GM21529 (cell line): ENCODE measurements around the gene ATG13.
"Not testable (repeated sequence)": the region's sequence is repeated elsewhere in the genome, so short reads cannot be mapped to it uniquely, and the experiment has no call there.

Experiments used
- ATAC-seq: cut with Tn5 transposase; IDR thresholded peaks from one replicate; pipeline ENCODE4 v1.9.1; 2021; ENCODE audit not compliant: unreplicated experiment

The ATG13 gene

DNA sequence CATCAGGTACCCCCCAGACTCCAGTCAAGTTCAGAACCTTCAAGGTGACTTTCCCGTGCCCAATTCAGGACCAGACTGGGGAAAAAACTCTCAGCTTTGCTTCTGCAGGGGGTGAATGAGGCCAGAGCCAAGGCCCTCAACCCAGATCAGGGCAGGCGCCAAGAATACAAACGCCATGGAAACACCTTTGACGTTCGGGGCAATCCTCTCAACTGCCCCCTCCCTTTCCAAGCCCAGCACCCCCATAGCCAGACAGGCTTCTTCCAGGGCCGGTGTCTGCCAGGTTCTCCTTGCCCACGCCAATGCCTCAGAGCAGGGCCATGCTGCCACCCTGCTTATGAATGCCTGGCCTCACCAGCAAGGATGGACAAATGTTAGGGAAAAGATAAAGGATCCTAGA, 77.3 kb downstream of the ATG13 start:
- ATAC-seq = no peak

DNA sequence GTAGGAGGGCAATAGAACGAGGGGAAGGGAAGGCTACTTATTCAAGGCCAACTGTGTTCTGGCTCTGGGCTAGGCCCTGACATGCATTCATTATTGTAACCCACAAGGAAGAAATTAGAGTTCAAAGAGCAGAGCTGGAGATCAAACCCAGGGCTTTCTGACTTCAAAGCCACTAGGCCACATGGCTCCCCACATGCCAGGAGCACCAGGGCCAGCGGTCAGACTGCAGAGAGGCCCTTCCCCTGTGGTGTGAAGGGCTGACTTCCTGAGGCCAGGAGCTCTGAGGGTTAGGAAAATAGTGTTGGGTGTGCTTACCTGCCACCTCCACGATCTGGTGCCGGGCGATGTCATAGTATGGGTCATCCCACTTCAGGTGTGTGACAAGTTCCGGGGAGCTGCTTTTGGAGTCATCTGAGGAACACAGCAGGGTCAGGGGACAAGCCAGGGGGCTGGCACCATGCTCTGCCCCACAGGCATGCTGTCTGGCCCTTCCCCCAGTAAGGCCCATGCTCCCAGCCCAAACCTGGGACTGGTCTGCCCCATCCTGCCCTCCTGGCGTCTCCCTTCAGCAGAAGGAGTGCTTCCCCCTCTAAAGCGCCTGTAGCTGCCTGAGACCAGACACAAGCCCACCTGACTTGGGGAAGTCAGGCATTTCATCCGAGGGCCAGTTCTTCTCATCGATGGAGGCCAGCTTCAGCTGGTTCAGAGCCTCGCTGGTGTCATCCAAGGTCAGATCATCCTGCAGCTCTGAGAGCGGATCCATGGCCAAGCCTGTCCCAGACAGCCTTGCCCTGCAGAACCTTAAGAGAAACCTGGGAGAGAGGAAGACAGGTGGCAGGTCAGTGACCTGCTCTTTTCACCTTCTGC, 78.2 kb downstream of the ATG13 start:
- no peak for ATAC-seq

DNA sequence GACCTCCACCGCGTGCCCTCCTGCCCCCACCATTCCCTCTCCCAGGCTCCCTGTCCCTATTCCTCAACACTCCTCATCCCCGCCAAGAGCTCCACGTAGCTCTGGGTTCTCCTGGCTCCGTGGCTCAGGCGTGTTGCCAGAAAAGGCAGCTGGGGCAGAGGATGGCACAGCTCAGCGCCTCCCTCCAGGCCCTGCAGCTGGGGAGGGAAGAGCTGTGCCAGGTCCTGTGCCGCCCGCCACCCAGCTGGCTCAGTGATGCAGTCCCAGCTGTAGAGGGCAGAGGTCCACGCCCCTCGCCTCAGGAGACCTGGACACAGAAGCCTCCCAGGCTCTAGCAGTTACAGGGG, 78.8 kb downstream of the ATG13 start:
- ATAC-seq = no peak

DNA sequence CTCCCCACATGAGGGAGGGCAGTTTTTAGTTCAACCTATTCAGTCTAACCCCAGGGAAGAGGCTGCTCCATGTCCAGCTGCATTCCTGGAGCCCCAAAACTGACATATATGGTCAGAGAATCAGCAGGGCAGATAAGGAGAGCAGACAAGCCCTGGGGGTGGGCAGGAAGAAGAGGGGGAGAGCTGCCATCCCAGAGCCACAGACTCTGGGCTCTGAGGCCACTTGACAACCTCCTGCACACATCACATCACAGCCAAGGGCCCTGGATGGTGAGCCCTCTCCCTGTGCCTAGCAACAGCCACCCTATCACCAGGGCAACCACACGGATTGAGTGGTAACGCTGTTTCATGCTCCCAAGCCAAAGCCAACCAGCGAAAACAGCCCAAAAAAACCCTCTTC, 80.0 kb downstream of the ATG13 start:
- ATAC-seq = no peak

DNA sequence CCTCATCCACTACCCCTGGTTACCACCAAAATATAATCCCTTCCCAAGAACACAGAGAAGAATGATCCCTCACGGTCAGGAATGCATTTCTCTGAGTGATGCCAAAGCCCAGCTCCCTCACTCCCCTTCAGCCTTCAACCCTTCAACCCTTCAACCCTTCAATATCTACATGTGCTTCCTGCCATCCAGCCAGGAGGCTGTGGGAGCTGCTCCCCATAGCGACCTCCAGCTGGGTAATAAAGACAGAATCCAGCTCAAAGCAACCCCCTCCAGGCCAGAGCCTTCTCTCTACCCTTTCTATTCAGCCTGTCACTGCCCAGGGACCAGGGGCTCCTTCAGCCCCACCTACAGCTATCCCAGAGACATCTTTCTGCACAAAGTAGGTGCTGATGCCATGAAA, 80.4 kb downstream of the ATG13 start:
- no peak for ATAC-seq

DNA sequence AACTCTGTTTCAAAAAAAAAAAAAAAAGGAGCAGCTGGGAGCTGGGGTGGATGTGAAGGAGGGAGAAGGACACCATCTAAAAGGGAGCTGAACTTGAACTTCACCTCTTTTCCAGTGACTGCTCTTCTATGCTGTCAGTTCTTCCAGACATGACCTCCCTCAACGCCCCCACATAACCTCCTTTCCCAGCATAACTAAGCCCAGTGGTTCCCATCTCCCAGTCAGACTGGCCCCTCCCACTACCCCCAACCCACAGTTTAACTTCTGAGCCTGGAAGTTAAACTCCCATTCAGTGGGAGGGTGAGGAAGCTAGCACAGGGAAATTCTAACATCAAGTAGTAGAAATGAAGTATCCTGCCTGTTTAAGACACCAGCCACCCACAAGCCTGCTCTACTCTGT, 81.2 kb downstream of the ATG13 start:
- no peak for ATAC-seq

DNA sequence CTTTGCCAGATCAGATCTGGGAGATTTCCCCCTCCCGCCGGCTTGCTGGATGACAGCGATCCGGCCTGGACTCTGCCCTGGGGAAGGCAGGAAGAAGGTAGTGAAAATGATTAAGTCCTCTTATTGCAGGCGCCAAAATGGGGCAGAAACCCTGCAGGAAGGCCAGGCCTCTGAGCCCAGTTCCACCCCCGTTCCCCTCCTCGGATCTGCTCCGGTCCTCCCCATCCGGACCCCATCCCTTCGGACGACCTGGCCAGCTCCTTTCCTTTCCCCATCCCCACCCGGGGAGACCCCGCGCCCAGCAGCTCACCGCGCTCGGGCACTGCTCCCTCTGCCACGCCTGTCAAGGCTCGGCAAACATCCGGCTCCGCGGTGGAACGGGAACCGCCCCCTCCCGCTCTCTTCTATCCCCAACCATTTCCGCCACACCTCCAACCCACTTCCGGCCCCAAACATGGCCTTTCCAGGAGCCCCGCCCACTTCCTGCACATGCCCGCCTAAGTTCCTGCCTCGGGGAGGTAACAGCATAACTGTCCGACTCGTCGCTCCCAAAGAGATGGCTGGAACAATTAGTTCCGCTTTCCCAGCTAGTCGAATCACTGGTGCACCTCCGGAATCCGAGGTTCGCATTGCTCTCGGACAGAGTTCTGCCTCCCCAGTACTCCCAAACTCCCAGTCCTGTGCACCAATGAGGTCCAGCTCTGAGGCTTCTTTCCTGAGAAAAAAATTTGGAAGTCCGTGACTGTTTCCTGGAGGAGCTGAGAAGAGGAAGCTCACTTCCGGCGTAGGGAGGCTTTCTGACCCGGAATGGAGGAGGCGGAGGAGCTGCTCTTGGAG, 83.1 kb downstream of the ATG13 start, which contains the start of the genes ARHGAP1 and ZNF408:
TSS of gene ARHGAP1 (minus strand) at position 379 of the 837 bp plus-strand sequence. CDS start 4,512 bp downstream, outside the sequence.
TSS of gene ZNF408 (plus strand) at position 791 of the 837 bp plus-strand sequence. CDS start at position 808, 17 bp downstream.
- ATAC-seq = peak; percentile 92

DNA sequence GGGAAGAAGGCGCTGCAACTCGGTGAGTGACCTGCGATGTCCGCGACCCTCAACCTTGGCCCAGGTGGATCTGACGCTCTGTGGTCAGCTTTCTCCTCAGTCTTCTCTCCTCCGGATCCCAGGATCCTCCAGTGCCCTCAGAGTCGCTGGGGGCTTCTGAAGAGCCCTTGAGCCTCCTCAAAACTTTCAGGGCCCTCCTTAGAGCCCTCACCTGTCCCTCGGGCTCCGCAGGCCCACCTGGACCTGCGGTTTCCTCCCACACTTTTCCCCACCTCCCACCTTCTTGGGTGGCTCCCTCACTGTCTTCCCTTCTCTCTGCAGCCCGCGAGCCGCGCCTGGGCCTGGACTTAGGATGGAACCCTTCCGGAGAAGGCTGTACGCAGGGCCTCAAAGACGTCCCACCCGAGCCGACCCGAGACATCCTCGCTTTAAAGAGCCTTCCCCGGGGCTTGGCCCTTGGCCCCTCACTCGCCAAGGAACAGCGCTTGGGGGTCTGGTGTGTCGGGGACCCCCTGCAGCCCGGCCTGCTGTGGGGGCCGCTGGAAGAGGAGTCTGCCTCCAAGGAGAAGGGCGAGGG, 83.8 kb downstream of the ATG13 start:
- peak; percentile 0 for ATAC-seq

DNA sequence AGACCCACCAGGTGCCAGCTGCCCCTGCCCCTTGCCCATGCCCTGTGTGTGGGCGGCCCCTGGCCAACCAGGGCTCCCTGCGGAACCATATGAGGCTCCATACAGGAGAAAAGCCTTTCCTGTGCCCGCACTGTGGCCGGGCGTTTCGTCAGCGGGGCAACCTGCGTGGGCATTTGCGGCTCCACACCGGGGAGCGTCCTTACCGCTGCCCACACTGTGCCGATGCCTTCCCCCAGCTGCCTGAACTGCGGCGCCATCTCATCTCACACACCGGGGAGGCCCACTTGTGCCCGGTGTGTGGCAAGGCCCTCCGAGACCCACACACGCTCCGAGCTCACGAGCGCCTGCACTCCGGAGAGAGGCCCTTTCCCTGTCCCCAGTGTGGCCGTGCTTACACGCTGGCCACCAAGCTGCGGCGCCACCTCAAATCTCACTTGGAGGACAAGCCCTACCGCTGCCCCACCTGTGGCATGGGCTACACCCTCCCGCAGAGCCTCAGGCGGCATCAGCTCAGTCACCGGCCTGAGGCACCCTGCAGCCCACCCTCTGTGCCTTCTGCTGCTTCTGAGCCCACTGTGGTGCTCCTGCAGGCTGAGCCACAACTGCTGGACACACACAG, 87.8 kb downstream of the ATG13 start:
- no peak for ATAC-seq

DNA sequence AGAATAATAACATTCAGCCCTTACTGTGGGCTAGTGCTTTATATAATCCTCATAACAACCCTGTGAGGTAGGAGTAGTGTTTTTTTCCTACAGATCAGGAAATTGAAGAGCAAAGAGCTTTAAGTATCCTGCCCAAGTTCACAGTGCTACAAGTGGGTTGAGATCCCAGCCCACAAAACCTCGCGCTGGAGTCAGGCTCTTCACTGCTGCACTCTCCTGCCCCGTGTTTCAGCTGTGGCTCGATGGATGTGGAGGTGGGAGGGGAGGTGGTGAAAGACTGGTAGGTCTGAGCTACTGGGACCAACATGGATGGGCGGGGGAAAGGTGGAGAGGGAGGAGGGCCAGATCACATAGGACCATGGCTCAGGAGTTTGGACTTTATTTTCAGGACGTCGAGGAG, 89.5 kb downstream of the ATG13 start:
- ATAC-seq = no peak

DNA sequence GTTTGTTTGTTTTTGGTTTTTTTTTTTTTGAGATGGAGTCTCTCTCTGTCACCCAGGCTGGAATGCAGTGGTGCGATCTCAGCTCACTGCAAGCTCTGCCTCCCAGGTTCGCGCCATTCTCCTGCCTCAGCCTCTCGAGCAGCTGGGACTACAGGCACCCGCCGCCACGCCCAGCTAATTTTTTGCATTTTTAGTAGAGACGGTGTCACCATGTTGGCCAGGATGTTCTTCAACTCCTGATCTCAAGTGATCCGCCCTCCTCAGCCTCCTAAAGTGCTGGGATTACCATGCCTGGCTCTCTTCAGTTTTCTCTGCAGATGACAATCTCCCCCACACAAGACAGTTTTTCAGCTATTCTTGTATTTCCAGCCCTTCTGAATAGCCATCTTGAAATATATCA, 92.0 kb downstream of the ATG13 start:
- ATAC-seq = not testable (repeated sequence)

DNA sequence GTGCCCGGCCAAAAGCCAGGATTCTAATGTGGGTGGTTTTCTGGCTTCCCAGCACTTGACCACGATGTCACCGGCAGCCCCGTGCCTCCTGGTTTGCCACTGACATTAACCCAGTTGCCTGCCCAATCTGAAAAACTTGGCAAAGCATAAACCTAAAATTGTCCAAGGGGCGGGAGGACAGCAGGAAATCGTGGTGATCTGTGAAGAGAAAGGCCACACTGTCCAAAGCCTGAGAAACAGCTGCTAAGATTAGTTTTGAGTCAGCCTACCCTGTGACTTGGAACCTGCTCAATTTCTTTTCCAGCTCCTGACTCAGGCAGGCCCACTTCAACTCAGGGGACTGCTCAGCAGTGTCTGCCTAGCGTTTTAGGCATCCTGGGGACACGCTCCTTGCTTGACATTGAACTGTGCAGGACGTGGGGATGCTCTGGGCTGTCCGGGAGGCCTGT, 93.5 kb downstream of the ATG13 start:
- no peak for ATAC-seq

DNA sequence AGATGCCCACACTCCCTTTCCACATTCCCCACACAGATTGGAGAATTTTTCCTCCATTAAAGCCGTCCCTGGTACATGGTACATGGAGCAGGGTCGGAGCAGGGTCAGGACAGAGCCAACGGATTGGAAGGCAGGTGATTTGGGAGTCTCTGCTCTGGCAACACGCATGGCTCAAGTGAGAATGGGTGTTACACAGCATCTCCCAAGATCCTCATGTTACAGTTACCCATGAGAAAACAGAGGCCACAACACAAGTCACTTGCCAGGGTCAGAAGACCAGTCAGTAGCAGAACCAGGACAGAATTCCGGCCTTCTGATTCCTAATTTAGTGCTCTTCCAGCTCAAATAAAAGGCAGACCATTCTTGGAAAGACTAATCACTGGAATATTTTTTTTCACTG, 94.0 kb downstream of the ATG13 start:
- no peak for ATAC-seq

DNA sequence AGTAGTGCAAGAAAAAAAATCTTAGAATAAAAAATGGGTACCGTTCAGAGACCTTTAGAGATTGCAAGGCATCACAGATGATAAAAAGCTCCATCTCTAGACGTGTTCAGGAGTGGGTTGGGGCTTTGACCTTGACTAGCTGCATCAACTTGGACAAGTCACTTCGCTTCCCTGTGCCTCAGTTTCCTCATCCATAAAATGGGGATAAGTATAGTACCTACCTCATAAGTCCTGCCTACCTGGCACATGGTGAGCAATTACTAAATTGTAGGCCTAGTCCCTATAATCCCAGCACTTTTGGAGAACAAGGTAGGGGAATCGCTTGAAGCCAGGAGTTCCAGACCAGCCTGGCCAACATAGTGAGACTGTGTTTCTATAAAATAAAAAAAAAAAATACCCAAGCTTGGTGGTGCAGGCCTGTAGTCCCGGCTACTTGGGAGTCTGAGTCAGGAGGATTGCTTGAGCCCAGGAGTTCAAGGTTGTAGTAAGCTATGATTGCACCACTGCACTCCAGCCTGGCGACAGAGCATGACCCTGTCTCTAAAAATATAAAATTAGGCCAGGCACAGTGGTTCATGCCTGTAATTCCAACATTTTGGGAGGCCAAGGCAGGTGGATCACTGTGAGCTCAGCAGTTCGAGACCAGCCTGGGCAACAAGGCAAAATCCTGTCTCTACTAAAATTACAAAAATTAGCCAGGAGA, 95.7 kb downstream of the ATG13 start:
- ATAC-seq = no peak

DNA sequence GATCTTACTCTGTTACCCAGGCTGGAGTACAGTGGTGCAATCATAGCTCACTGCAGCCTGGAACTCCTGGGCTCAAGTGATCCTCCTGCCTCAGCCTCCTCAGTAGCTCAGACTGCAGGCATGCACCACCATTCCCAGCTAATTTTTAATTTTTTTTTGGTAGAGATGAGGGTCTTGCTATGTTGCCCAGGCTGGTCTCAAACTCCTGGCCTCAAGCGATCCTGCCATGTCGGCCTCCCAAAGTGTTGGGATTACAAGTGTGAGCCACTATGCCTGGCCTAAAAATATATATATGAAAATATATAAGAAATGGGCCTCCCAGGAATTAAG, 100.4 kb downstream of the ATG13 start:
- ATAC-seq = not testable (repeated sequence)

DNA sequence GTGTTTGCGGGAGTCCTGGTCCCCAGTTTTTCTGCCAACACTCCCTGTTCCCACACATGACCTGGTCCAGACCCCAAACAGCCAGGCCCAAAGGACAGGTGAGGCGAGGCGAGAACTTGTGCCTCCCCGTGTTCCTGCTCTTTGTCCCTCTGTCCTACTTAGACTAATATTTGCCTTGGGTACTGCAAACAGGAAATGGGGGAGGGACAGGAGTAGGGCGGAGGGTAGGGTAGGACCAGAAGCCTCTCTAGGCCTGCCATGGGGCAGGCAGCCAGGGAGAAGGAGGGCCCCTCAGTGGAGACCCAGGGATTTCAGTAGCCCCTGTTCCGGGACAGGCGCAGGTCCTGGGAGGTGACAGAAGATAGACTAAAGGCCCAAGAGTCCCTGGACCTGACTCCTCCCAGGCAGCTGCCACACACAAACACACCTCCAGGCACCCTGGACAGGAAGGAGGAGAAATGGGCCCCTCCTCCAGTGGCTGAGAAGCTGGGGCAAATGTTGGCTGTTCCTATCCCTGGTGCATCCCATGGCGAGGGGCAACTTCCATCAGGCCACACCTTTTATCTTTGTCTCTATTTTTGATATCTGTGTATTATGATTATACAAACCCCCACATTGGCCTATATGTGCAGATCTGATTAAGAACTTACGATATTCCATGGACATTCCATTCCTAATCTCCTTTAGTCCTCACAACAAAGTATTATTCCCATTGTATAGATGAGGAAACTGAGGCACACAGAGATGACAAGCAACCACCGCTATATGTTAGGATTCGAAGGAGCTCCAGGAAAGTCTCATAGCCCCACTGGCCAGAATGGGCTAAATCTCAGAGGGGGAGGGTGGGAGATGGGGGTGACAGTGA, 101.0 kb downstream of the ATG13 start:
- no peak for ATAC-seq

DNA sequence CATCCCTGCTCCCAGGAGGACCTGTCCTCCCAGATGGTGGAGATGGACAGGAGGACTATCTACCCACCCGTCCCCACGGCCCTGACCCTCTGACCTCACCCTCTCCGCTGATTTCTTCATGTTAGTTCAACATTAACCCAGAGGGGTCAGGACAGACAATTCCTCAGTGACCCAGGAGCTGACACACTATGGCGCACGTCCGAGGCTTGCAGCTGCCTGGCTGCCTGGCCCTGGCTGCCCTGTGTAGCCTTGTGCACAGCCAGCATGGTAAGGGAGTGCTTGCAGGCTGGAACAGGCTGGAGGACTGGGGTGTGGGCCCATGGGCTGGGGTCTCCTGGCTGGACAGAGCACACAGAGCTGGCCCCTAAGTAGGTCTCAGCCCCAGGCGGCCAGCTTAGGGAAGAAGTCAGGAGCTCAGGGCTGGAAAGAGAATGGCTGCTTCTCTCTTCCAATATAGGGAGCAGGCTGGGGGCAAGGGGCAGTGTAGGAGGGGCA, 101.7 kb downstream of the ATG13 start, which contains the start of gene F2:
TSS of gene F2 (plus strand) at position 166 of the 495 bp plus-strand sequence. CDS start at position 189, 23 bp downstream.
- no peak for ATAC-seq

DNA sequence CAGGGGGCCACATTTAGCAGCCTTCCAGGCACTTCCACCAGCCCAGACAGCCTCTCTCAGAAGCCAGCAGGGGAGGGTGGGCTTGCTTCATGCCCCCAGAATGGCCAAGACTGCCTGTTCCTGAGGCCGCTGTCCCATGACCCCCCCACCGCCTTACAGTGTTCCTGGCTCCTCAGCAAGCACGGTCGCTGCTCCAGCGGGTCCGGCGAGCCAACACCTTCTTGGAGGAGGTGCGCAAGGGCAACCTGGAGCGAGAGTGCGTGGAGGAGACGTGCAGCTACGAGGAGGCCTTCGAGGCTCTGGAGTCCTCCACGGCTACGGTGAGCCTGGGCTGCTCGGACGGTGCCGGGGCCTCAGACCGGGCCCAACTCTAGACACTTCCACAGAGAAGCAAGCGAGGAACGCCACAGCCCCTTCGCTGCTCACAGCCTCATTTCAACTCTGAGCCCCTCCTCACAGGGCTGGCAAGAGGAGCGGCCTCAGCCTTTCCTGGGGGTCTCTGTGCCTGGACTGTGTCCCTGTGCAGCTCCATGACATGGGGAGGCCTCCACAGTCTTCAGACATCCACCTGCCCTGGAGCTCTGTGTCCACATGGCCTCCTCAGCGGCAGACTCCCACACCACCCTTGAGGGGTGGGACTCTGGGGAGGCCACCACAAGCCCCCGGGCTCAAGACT, 102.3 kb downstream of the ATG13 start:
- ATAC-seq = no peak

DNA sequence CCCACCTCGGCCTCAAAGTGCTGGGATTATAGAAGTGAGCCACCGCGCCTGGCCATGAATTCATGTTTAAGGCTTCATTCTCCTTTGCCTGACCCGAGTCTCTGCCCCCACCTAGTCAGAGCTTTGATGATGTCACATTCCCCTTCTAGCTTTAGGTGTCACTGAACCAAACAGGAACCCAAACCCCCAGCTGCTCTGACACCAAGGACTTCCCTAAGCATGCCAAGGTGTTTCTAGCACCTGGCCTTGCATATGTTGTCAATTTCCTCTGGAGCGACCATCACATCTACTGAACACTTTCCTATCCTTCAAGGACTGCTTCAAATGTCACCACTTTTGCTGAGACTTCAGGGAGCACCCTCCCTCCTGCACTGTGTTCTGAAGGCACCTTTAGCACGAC, 103.9 kb downstream of the ATG13 start:
- ATAC-seq = no peak
